K562 (cell line): ENCODE measurements around the gene GOLT1A. TPM values are rescaled to one million over a fixed set of nuclear protein-coding genes. Genes with fewer than 3 reads are reported as not detected.

ENCODE experiments used
- BRF2 ChIP-seq: IDR thresholded peaks from 3 replicates; pipeline ENCODE4 v1.6.1; 2011; ENCODE audit warnings: borderline replicate concordance, mild to moderate bottlenecking; ENCODE audit not compliant: insufficient read length, insufficient read depth
- CSDE1 ChIP-seq, 2 experiments: fragments of 450-650 bp; IDR thresholded peaks; 2 replicates each; pipeline ENCODE4 v1.6.1; 2016; ENCODE audit warnings: mild to moderate bottlenecking in 1 of 2
- FOXA3 ChIP-seq, 2 experiments: fragments of 450-650 bp in 1 of 2; sonication (generic) in 1 of 2; formaldehyde crosslinking; IDR thresholded peaks in 1 of 2; conservative IDR thresholded peaks in 1 of 2; 2 replicates each; pipeline versions ENCODE4 v1.4.0 to v1.8.0; 2020 to 2022; ENCODE audit warnings: mild to moderate bottlenecking in 2 of 2, missing genetic modification reagents in 1 of 2
- HNRNPH1 ChIP-seq: fragments of 200-400 bp; formaldehyde crosslinking; optimal IDR thresholded peaks from 2 replicates; pipeline ENCODE3; 2017; ENCODE audit warnings: low read depth, mild to moderate bottlenecking, low read length, moderate library complexity
- NR2C1 ChIP-seq, 2 experiments: fragments of 450-650 bp; IDR thresholded peaks; 2 replicates each; pipeline ENCODE4 v1.6.1; 2017; ENCODE audit warnings: mild to moderate bottlenecking in 2 of 2, antibody characterized with exemption in 1 of 2, inconsistent platforms in 1 of 2, missing compliant biosample characterization in 1 of 2, missing genetic modification characterization in 1 of 2
- PURB ChIP-seq: sonication (generic); formaldehyde crosslinking; IDR thresholded peaks from 2 replicates; pipeline ENCODE4 v1.9.0; 2021; ENCODE audit warnings: low read depth, mild to moderate bottlenecking, missing genetic modification reagents
- YY1 ChIP-seq, 3 experiments: IDR thresholded peaks; 2 replicates each; pipeline ENCODE4 v1.6.1; 2011; ENCODE audit warnings: low read length in 2 of 3, mild to moderate bottlenecking in 2 of 3, moderate library complexity in 2 of 3, borderline replicate concordance in 1 of 3, control low read depth in 1 of 3, low read depth in 1 of 3; ENCODE audit not compliant: insufficient read depth in 3 of 3, insufficient replicate concordance in 2 of 3, control insufficient read depth in 1 of 3, insufficient read length in 1 of 3; ENCODE audit errors: extremely low read depth in 1 of 3
- ZNF551 ChIP-seq: fragments of 250-450 bp; sonication (Bioruptor Pico); IDR thresholded peaks from 2 replicates; pipeline ENCODE4 v1.5.0; 2021; ENCODE audit warnings: mild to moderate bottlenecking, moderate library complexity
- polyA plus RNA-seq, 8 experiments: library from polyadenylated mRNA; depleted of rRNA in 4 of 8; stranded (reverse) in 5 of 8; unstranded in 3 of 8; fragments of >200 nt; fragmentation: Nextera tagmentation in 2 of 8; fragmentation: Illumina TruSeq in 1 of 8; extraction: Ambion mirVana in 2 of 8; extraction: Trizol in 1 of 8; gene quantifications; 2 replicates each; pipeline versions ENCODE4 v1.2.1 to v1.2.3, GENCODE V29; 2011 to 2014; ENCODE audit warnings: inconsistent platforms in 1 of 8, missing spikeins in 1 of 8
- total RNA-seq, 7 experiments: library from RNA; depleted of rRNA in 6 of 7; stranded (reverse); fragments of >200 nt in 6 of 7; fragmentation: Illumina TruSeq in 2 of 7; extraction: Trizol in 2 of 7; gene quantifications; 2 replicates each; pipeline versions ENCODE4 v1.2.1 to v1.2.3, GENCODE V29; 2011 to 2021; ENCODE audit warnings: low replicate concordance in 1 of 7
- TF ChIP-seq, protein P1 (sequence below): fragments of 250-450 bp; sonication (Bioruptor Pico); IDR thresholded peaks from 2 replicates; pipeline ENCODE4 v1.9.0; 2021; ENCODE audit warnings: mild to moderate bottlenecking, inconsistent platforms

GOLT1A gene
- total and polyA plus RNA-seq, 9 of the 15 experiments (the other 6 are each of a cell fraction or from before 2014, with no cell fraction given) = not detected

DNA sequence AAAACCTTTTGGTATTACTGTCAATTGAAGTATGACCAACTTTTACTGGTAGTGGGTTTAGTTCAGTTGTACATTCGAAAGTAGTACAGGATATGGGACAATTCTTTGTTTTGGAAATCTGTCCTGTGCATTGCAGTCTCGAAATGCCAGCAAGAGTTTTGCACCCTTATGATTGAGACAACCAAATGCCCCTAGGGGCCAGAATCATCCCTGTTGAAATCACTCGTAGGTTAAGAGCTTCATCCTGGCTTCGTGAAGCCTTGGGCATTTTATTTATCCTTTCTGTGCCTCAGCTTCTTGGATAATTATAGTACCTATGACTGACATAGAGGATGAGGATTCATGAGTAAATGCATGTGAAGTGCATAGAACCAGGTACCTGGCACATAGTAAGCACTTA, 2.4 kb upstream of the GOLT1A start (continued):
- TF ChIP-seq YY1 (IDR thresholded peaks at IDR 0.05; ENCODE audit: borderline replicate concordance in 1 of 3, control insufficient read depth in 1 of 3, extremely low read depth in 1 of 3, insufficient read depth in 3 of 3, insufficient read length in 1 of 3, insufficient replicate concordance in 2 of 3, low read depth in 1 of 3, low read length in 2 of 3) = no peak
- TF ChIP-seq, protein P1, sequence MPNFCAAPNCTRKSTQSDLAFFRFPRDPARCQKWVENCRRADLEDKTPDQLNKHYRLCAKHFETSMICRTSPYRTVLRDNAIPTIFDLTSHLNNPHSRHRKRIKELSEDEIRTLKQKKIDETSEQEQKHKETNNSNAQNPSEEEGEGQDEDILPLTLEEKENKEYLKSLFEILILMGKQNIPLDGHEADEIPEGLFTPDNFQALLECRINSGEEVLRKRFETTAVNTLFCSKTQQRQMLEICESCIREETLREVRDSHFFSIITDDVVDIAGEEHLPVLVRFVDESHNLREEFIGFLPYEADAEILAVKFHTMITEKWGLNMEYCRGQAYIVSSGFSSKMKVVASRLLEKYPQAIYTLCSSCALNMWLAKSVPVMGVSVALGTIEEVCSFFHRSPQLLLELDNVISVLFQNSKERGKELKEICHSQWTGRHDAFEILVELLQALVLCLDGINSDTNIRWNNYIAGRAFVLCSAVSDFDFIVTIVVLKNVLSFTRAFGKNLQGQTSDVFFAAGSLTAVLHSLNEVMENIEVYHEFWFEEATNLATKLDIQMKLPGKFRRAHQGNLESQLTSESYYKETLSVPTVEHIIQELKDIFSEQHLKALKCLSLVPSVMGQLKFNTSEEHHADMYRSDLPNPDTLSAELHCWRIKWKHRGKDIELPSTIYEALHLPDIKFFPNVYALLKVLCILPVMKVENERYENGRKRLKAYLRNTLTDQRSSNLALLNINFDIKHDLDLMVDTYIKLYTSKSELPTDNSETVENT (CRISPR knock-in tag) = no peak
- TF ChIP-seq HNRNPH1 = no peak
- TF ChIP-seq ZNF551 = no peak
- no peak for TF ChIP-seq CSDE1 (IDR thresholded peaks at IDR 0.05)
- TF ChIP-seq NR2C1 (IDR thresholded peaks at IDR 0.05) = no peak
- no peak for TF ChIP-seq NR2C1 (tag; IDR thresholded peaks at IDR 0.05)
- no peak for TF ChIP-seq PURB (CRISPR knock-in tag)
- TF ChIP-seq FOXA3 (CRISPR knock-in tag; conservative IDR thresholded peaks at IDR 0.05 in 1 of 2, IDR thresholded peaks at IDR 0.05 in 1 of 2) = no peak
- no peak for TF ChIP-seq BRF2
